SK-N-SH (cell line): Measurements from ENCODE around the gene DPAGT1.

Source experiments
- CTCF ChIP-seq: fragments of 200-600 bp; sonication (generic); IDR thresholded peaks from 2 replicates; pipeline ENCODE4 v1.6.1; 2017; ENCODE audit warnings: antibody characterized with exemption, mild to moderate bottlenecking, moderate library complexity
- FOXM1 ChIP-seq: IDR thresholded peaks from 2 replicates; pipeline ENCODE4 v1.4.0; 2012; ENCODE audit warnings: low read depth, mild to moderate bottlenecking
- GATA2 ChIP-seq: sonication (generic); formaldehyde crosslinking; IDR thresholded peaks from 2 replicates; pipeline ENCODE4 v1.5.0; 2020; ENCODE audit warnings: mild to moderate bottlenecking, missing genetic modification reagents
- MAX ChIP-seq: IDR thresholded peaks from 2 replicates; pipeline ENCODE4 v1.4.0; 2012; ENCODE audit warnings: low read depth
- POLR2AphosphoS5 ChIP-seq: IDR thresholded peaks from 2 replicates; pipeline ENCODE4 v1.6.1; 2012; ENCODE audit warnings: low read depth, low read length
- RAD21 ChIP-seq: IDR thresholded peaks from 2 replicates; pipeline ENCODE4 v1.6.1; 2012; ENCODE audit warnings: mild to moderate bottlenecking, low read length
- RCOR1 ChIP-seq: fragments of 150-350 bp; IDR thresholded peaks from 2 replicates; pipeline ENCODE4 v1.6.1; 2017; ENCODE audit warnings: antibody characterized with exemption, low read length
- REST ChIP-seq: IDR thresholded peaks from 2 replicates; pipeline ENCODE4 v1.6.1; 2012; ENCODE audit warnings: mild to moderate bottlenecking, low read depth, low read length, moderate library complexity
- TCF12 ChIP-seq: IDR thresholded peaks from 2 replicates; pipeline ENCODE4 v1.4.0; 2012

GRCh38 chr11:119112314-119113020 is 10.8 kb upstream of the DPAGT1 start:
- TF ChIP-seq FOXM1 (no peak), GATA2 (no peak), CTCF (no peak), POLR2AphosphoS5 (no peak), REST (no peak), MAX (no peak), RCOR1 (no peak), TCF12 (no peak), RAD21 (no peak)
